GM20000 (cell line): ENCODE measurements around the gene MYH1.

Experiments used
- DNase-seq: peaks from one replicate; pipeline ENCODE4 v3.0.0; 2012; ENCODE audit warnings: low spot score
- TF ChIP-seq, protein P1 (sequence below): IDR thresholded peaks from 2 replicates; pipeline ENCODE4 v1.5.1; 2012; ENCODE audit warnings: mild to moderate bottlenecking, control low read depth; ENCODE audit errors: extremely low read depth, missing control alignments

Gene MYH1

GRCh38 chr17:10458701-10459100, 59.6 kb downstream of the MYH1 start:
- TF ChIP-seq, protein P1, sequence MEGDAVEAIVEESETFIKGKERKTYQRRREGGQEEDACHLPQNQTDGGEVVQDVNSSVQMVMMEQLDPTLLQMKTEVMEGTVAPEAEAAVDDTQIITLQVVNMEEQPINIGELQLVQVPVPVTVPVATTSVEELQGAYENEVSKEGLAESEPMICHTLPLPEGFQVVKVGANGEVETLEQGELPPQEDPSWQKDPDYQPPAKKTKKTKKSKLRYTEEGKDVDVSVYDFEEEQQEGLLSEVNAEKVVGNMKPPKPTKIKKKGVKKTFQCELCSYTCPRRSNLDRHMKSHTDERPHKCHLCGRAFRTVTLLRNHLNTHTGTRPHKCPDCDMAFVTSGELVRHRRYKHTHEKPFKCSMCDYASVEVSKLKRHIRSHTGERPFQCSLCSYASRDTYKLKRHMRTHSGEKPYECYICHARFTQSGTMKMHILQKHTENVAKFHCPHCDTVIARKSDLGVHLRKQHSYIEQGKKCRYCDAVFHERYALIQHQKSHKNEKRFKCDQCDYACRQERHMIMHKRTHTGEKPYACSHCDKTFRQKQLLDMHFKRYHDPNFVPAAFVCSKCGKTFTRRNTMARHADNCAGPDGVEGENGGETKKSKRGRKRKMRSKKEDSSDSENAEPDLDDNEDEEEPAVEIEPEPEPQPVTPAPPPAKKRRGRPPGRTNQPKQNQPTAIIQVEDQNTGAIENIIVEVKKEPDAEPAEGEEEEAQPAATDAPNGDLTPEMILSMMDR = no peak
- no peak for DNase-seq

DNA sequence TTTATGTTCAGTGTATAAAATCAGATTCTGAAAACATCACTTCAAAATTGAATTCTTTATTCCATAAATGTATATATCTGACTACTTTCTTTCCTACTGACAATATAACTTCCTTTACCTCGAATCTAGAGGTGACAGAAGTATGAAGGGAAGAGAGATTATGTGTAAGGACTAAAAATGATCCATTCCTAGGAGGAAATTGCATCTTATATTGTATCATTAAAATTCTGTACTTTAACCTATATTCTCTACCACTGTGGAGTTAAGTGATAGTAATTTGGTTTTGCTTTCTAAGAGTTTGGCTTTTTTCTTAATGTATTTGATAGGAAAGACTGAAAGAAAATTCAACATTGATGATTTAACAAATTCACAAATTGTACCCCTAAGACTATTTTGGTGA, 60.4 kb downstream of the MYH1 start:
- DNase-seq = no peak
- TF ChIP-seq, protein P1 = no peak

DNA sequence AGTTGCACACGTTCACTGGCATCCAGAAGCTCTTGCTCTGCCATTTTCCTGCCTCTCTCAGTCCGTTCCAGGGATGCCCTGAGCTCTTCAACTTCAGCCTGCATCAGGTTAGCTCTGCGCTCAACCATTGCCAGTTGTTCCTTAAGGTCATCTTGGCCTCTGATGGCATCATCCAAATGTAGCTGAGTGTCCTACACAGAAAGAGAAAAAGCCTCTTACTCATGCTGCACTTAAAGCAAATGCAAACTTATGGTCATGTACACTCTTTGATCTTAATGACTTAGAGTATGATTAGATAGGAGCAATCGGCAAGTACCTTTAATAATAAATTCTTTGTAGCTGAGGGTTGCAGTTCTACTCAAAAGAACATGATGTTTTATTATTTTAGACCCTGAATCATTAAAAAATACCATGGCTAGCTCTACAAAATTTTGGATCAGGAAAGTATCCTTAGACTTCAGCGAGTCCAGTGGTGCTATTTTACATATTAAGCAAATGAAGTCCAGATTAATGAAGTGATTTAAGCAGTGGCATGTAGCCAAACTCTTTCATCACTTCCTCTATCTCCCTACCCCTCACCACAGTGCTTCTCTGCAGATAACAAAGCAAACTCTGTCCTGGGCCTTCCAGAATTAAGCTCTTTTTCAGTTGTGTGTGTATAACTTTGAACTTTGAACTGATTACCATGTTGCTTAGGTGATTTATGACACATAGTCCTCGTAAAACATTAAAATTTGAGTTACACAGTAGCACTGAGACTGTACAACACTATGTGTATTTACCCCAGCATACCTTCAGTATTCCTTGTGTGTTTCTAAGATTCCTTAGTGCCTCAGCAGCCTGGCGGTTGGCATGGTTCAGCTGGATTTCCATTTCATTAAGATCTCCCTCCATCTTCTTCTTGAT, 71.1 kb downstream of the MYH1 start:
- DNase-seq = no peak
- TF ChIP-seq, protein P1 = no peak
